ENCODE data around the gene PLGRKT.

DNA sequence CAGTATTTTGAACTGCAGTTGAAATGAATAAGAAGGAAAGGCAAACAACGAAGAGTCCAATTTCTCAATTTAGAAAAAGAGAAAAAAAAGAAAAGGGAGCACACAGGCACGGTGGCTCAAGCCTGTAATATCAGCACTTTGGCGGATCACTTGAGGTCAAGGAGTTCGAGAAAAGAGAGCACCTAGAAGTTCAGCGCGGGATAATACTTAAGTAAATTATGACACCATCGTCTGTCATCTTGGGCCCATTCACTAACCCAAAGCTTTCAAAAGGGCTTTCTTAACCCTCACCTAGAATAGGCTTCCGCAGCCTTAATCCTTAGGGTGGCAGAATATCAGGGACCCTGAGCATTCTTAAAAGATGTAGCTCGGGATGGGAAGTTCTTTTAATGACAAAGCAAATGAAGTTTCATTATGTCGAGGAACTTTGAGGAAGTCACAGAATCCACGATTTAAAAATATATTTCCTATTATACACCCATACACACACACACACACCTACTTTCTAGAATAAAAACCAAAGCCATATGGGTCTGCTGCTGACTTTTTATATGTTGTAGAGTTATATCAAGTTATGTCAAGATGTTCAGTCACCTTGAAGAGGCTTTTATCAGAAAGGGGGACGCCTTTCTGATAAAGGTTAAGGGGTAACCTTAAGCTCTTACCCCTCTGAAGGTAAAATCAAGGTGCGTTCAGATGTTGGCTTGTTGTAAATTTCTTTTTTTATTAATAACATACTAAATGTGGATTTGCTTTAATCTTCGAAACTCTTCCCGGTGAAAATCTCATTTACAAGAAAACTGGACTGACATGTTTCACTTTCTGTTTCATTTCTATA is 12.0 kb upstream of the PLGRKT start:
- TF ChIP-seq, protein P1, sequence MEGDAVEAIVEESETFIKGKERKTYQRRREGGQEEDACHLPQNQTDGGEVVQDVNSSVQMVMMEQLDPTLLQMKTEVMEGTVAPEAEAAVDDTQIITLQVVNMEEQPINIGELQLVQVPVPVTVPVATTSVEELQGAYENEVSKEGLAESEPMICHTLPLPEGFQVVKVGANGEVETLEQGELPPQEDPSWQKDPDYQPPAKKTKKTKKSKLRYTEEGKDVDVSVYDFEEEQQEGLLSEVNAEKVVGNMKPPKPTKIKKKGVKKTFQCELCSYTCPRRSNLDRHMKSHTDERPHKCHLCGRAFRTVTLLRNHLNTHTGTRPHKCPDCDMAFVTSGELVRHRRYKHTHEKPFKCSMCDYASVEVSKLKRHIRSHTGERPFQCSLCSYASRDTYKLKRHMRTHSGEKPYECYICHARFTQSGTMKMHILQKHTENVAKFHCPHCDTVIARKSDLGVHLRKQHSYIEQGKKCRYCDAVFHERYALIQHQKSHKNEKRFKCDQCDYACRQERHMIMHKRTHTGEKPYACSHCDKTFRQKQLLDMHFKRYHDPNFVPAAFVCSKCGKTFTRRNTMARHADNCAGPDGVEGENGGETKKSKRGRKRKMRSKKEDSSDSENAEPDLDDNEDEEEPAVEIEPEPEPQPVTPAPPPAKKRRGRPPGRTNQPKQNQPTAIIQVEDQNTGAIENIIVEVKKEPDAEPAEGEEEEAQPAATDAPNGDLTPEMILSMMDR (conservative IDR thresholded peaks at IDR 0.05; ENCODE audit: low read length), result no peak
- TF ChIP-seq EZH2phosphoT487 (IDR thresholded peaks at IDR 0.05; ENCODE audit: borderline replicate concordance), result no peak
